ENCODE results near the gene IL17RA.

DNA sequence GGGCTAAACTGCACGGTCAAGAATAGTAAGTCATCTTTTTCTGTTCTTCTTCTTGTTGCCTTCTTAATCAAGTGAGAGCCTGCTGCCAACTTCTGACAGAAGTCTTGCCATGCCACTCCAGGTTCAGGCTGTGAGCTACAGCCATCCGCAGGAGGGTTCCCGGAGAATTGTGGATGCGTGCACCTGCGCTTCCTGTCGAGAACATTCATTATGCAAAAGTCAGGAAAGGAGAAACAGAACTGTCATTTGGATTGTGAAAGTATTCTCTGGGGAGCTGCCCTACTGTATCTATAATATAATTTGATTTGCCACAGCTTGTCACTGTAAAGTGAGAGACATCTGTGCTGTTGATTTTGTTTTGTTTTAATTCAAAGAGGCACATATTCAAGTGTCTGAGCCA is 12.3 kb downstream of the IL17RA start:
- TF ChIP-seq CTCF (IDR thresholded peaks at IDR 0.05) (no peak), POLR2A (IDR thresholded peaks at IDR 0.05) (no peak), EP300 (IDR thresholded peaks at IDR 0.05) (no peak)

Measured in tibial nerve (tissue), 4 donors.